Testis (tissue), 3 donors: Measurements from ENCODE around the gene SPACA6. TPM values are rescaled to one million over a fixed set of nuclear protein-coding genes. Genes with fewer than 3 reads are reported as not detected.

ENCODE experiments used
- DNase-seq: peaks from one replicate; pipeline ENCODE4 v3.0.0-alpha.2; 2019
- H3K27ac ChIP-seq, 2 donors: fragments of 200-600 bp; sonication (generic); one replicate each; pipeline ENCODE4 v1.5.1; 2019
- H3K27me3 ChIP-seq: fragments of 200-600 bp; sonication (generic); one replicate; pipeline ENCODE4 v1.5.1; 2019
- H3K36me3 ChIP-seq: fragments of 200-600 bp; sonication (generic); one replicate; pipeline ENCODE4 v1.5.1; 2017; ENCODE audit warnings: low read depth; ENCODE audit errors: missing control alignments
- H3K4me1 ChIP-seq: fragments of 200-600 bp; sonication (generic); one replicate; pipeline ENCODE4 v1.5.1; 2019
- H3K4me3 ChIP-seq, 2 donors: fragments of 200-600 bp; sonication (generic); one replicate each; pipeline ENCODE4 v1.5.1; 2017 to 2019
- H3K9me3 ChIP-seq: fragments of 200-600 bp; sonication (generic); one replicate; pipeline ENCODE4 v1.5.1; 2017
- CTCF ChIP-seq, 3 experiments: fragments of 450-650 bp in 2 of 3; fragments of 200-600 bp in 1 of 3; sonication (generic) in 1 of 3; IDR thresholded peaks; one replicate each; pipeline ENCODE4 v1.5.1; 2016 to 2019; ENCODE audit warnings: antibody characterized with exemption in 3 of 3, mild to moderate bottlenecking in 2 of 3, moderate library complexity in 1 of 3
- POLR2A ChIP-seq: fragments of 450-650 bp; IDR thresholded peaks from one replicate; pipeline ENCODE4 v1.6.1; 2017; ENCODE audit warnings: antibody characterized with exemption, mild to moderate bottlenecking, moderate library complexity
- WGBS, 2 donors: methylation state at CpG; one replicate each; pipeline ENCODE4 v1.1.5; 2018; 5-methylcytosine and 5-hydroxymethylcytosine counted together
- intact Hi-C: fragments of 100-400 bp; cut with DNase I; formaldehyde crosslinking; loops from one replicate; pipeline ENCODE4 v1.15.1; 2023; ENCODE audit warnings: low total_unique reads
- polyA plus RNA-seq: library from polyadenylated mRNA; stranded (reverse); fragments of 350-450 nt; fragmentation: Illumina TruSeq; extraction: RNeasy Lipid Tissue Mini Kit (QIAGEN cat#74804); gene quantifications from one replicate; pipeline ENCODE4 v1.2.3, GENCODE V29; 2014; ENCODE audit warnings: low read depth, low replicate concordance; ENCODE audit not compliant: insufficient read depth
- total RNA-seq, 2 donors: library from RNA; depleted of rRNA; stranded (reverse); fragments of >200 nt; gene quantifications; one replicate each; pipeline ENCODE4 v1.2.3, GENCODE V29; 2016

Gene SPACA6
- total and polyA plus RNA-seq, 3 donors from 2014 or later = 19.8 to 106 (median 37.8) TPM

GRCh38 chr19:51695088-51695487, 2.0 kb downstream of the SPACA6 start:
- no peaks in the 10 kb centered on the region for H3K9me3 ChIP-seq
- WGBS, 2 donors = 88 to 91% methylated on average over 9 of the region's 9 CpGs
- intact Hi-C loops = no loop called here
- TF ChIP-seq CTCF (IDR thresholded peaks at IDR 0.05) (no peak), POLR2A (no peak)
- no peaks in the 10 kb centered on the region for H3K36me3 ChIP-seq
- H3K27me3 ChIP-seq = no peaks in the 10 kb centered on the region
- DNase-seq = no peak
- H3K27ac ChIP-seq = no peak overlapping the region
- peaks cover 16% of the 10 kb centered on the region for H3K4me1 ChIP-seq
- no peak overlapping the region for H3K4me3 ChIP-seq

- no peak for DNase-seq
- no peak overlapping the region for H3K4me3 ChIP-seq
- no peak overlapping the region for H3K27ac ChIP-seq
- no peaks in the 10 kb centered on the region for H3K36me3 ChIP-seq
- 83 to 87% methylated on average over 14 of the region's 14 CpGs for WGBS, 2 donors
- H3K4me1 ChIP-seq = peaks cover 16% of the 10 kb centered on the region
- intact Hi-C loops = no loop called here
- TF ChIP-seq CTCF (IDR thresholded peaks at IDR 0.05) (no peak), POLR2A (no peak)
- no peaks in the 10 kb centered on the region for H3K9me3 ChIP-seq
- H3K27me3 ChIP-seq = no peaks in the 10 kb centered on the region
Measured at GRCh38 chr19:51695702-51696315, 2.7 kb downstream of the SPACA6 start.

GRCh38 chr19:51696606-51697005, 3.5 kb downstream of the SPACA6 start:
- H3K9me3 ChIP-seq = no peaks in the 10 kb centered on the region
- H3K4me3 ChIP-seq = no peak overlapping the region
- 89 to 91% methylated on average over 3 of the region's 3 CpGs for WGBS, 2 donors
- no peak overlapping the region for H3K27ac ChIP-seq
- TF ChIP-seq CTCF (IDR thresholded peaks at IDR 0.05) = no peak
- no peak for TF ChIP-seq POLR2A
- H3K4me1 ChIP-seq = peaks cover 15% of the 10 kb centered on the region
- no peaks in the 10 kb centered on the region for H3K36me3 ChIP-seq
- no peaks in the 10 kb centered on the region for H3K27me3 ChIP-seq
- DNase-seq = no peak
- intact Hi-C loops = no loop called here

GRCh38 chr19:51697169-51697776, 4.1 kb downstream of the SPACA6 start:
- Histone ChIP-seq H3K9me3 (no peaks in the 10 kb centered on the region), H3K27me3 (no peaks in the 10 kb centered on the region), H3K4me1 (peaks cover 11% of the 10 kb centered on the region), H3K36me3 (no peaks in the 10 kb centered on the region), H3K4me3 (no peak overlapping the region), H3K27ac (no peak overlapping the region)
- DNase-seq = peak; percentile 10
- intact Hi-C loops = no loop called here
- TF ChIP-seq CTCF (IDR thresholded peaks at IDR 0.05) = no peak
- TF ChIP-seq POLR2A = no peak
- 73 to 83% methylated on average over 9 of the region's 9 CpGs for WGBS, 2 donors

- 95 to 98% methylated on average over 5 of the region's 5 CpGs for WGBS, 2 donors
- Histone ChIP-seq H3K27me3 (no peaks in the 10 kb centered on the region), H3K27ac (no peak overlapping the region), H3K9me3 (no peaks in the 10 kb centered on the region), H3K36me3 (no peaks in the 10 kb centered on the region), H3K4me3 (no peak overlapping the region), H3K4me1 (peaks cover 7% of the 10 kb centered on the region)
- intact Hi-C loops = no loop called here
- no peak for DNase-seq
- no peak for TF ChIP-seq CTCF (IDR thresholded peaks at IDR 0.05)
- TF ChIP-seq POLR2A = no peak
Measured at GRCh38 chr19:51698296-51698695, 5.2 kb downstream of the SPACA6 start.
